Activated CD8-positive, alpha-beta memory T cell treated with anti-CD3 and anti-CD28 coated beads for 1 hour (primary cell): ENCODE results near the gene SEC31A.

Source experiments
- DNase-seq, 2 donors: peaks; one replicate each; pipeline ENCODE4 v3.0.0-alpha.2; 2020; ENCODE audit warnings: low read depth in 1 of 2; ENCODE audit errors: extremely low read depth in 1 of 2

SEC31A gene

GRCh38 chr4:82770607-82771006 is 120.3 kb downstream of the SEC31A start:
- DNase-seq: no peak
